Hematopoietic multipotent progenitor cell (in vitro differentiated cells): Measurements from ENCODE around the gene PLCB3. TPM values are rescaled to one million over a fixed set of nuclear protein-coding genes. Genes with fewer than 3 reads are reported as not detected.

ENCODE experiments used
- DNase-seq, 3 donors: peaks; one replicate each; pipeline ENCODE4 v3.0.0-alpha.2; 2011 to 2015; ENCODE audit warnings: low read depth in 2 of 3, low spot score in 2 of 3
- small RNA-seq: library from RNA; depleted of rRNA; stranded (forward); fragments of <200 nt; gene quantifications from one replicate; pipeline ENCODE3, GENCODE V24; 2012
- total RNA-seq: library from RNA; depleted of rRNA; stranded (reverse); fragments of >200 nt; gene quantifications from one replicate; pipeline ENCODE4 v1.2.3, GENCODE V29; 2012

PLCB3 gene
- total RNA-seq, 1 donor: 25.9 TPM

GRCh38 chr11:64316672-64317324 is 65.5 kb downstream of the PLCB3 start:
- peak; percentile 44 to 61 (median 48) for DNase-seq

GRCh38 chr11:64317325-64317960 is 66.1 kb downstream of the PLCB3 start, which contains the start of gene TRMT112:
TSS of gene TRMT112 (minus strand) at chr11:64317559. CDS start at chr11:64317526, 33 bp downstream.
- peak; percentile 92 to 98 (median 96) for DNase-seq

GRCh38 chr11:64317961-64318765 is 66.8 kb downstream of the PLCB3 start, which contains the start of gene PRDX5:
TSS of gene PRDX5 (plus strand) at chr11:64318121. CDS start at chr11:64318216, 95 bp downstream.
- peak; percentile 89 to 97 (median 95) for DNase-seq

Small RNA genes within 50 kb of the gene (small RNA-seq; reads per million reads assigned to genes)
- gene RF00019: not detected

Other genes with a start within 250 kb of the PLCB3 start
- gene FLRT1, start 215.6 kb upstream of the PLCB3 start, total RNA-seq: under 0.01 TPM
- gene MACROD1, start 85.4 kb upstream of the PLCB3 start, total RNA-seq: 22.4 TPM
- gene STIP1, start 65.4 kb upstream of the PLCB3 start, total RNA-seq: 77.3 TPM
- 221 TPM for gene FERMT3, start 44.8 kb upstream of the PLCB3 start, total RNA-seq
- gene TRPT1, start 25.3 kb upstream of the PLCB3 start, total RNA-seq: 33.1 TPM
- gene NUDT22, start 25.3 kb upstream of the PLCB3 start, total RNA-seq: 60.1 TPM
- 44.7 TPM for gene DNAJC4, start 21.0 kb upstream of the PLCB3 start, total RNA-seq
- gene VEGFB, start 16.9 kb upstream of the PLCB3 start, total RNA-seq: 15.9 TPM
- gene FKBP2, start 10.4 kb upstream of the PLCB3 start, total RNA-seq: 36.6 TPM
- 77.0 TPM for gene PPP1R14B, start 4.6 kb upstream of the PLCB3 start, total RNA-seq
- 32.6 TPM for gene BAD, start 33.1 kb downstream of the PLCB3 start, total RNA-seq
- gene GPR137, start 34.3 kb downstream of the PLCB3 start, total RNA-seq: 15.1 TPM
- gene KCNK4, start 39.8 kb downstream of the PLCB3 start, total RNA-seq: under 0.01 TPM
- gene CATSPERZ, start 48.8 kb downstream of the PLCB3 start, total RNA-seq: not detected
- 19.9 TPM for gene ESRRA, start 54.0 kb downstream of the PLCB3 start, total RNA-seq
- 203 TPM for gene TRMT112, start 66.0 kb downstream of the PLCB3 start, total RNA-seq
- 103 TPM for gene PRDX5, start 66.6 kb downstream of the PLCB3 start, total RNA-seq
- gene CCDC88B, start 88.7 kb downstream of the PLCB3 start, total RNA-seq: 21.3 TPM
- 59.0 TPM for gene RPS6KA4, start 107.6 kb downstream of the PLCB3 start, total RNA-seq